Stimulated activated CD4-positive, alpha-beta T cell treated with anti-CD3 and anti-CD28 coated beads, Interleukin-1b, Interleukin-23, amount 100 ng/mL, for 1 hour (primary cell): ENCODE results near the gene MRPS24.
"Not testable (repeated sequence)": the region's sequence is repeated elsewhere in the genome, so short reads cannot be mapped to it uniquely, and the experiment has no call there.

Source experiments
- DNase-seq, 2 donors: peaks; one replicate each; pipeline ENCODE4 v3.0.0-alpha.2; 2020; ENCODE audit warnings: low read depth in 2 of 2

MRPS24 gene

DNA sequence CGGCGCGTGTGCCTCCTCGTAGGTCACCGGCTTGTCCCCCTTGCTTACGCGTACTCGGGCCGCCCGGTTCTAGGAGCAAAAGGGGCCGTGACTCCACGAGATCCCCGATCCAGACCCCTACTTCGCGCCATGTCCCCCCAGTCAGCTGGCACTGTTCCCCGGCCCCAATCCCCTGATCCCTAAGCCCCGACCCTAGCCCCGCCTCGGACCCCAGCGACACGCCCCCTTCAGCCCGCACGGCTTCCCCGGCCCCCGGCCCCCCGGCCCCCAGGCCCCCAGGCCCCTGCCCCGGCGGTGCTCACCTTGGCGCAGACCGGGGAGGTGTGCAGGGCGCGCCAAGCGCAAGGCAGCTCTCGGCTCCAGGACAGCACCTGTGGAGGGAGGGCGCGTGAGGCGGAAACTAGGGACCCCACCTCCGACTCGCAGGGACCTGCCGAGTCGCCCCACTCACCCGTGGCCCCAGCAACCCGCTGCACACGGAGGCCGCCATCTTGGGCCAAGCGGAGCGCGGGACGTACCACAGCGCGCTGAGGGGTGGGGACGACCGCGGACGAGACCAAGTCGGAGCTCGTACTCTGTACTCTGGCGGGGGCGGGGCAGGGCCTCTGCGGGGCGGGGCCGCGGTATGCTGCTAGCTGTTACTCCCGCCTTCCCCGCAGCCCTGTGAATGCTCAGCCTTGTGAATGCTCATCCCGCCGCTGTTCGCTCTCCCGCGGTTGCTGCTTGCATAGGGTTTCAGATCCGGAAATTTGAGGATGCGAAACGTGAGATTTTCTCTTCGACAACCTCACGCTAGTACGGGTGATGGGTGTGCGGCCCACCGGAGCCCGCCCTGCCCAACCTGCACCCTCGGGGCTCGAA lies at the start of gene MRPS24:
MRPS24 (minus strand) TSS at position 512 of the 861 bp plus-strand sequence; CDS start at position 490, 22 bp downstream.
- DNase-seq: peak; percentile 90 to 92

DNA sequence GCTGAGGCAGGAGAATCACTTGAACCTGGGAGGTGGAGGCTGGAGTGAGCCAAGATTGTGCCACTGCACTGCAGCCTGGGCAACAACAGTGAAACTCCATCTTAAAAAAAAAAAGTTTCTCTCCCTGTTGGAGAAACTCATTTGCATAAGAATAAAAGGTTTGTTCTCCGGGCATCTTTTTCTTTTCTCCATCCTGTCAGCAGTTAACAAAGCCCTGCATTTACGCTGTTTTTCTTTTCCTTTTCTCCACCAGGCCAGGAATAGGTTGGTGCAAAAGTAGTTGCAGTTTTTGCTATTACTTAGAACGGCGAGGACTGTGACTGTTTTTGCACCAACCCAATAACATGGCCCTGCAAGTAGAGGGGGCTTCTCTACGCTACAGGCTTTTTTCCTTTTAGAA lies 46.6 kb upstream of the MRPS24 start:
- DNase-seq: no peak

DNA sequence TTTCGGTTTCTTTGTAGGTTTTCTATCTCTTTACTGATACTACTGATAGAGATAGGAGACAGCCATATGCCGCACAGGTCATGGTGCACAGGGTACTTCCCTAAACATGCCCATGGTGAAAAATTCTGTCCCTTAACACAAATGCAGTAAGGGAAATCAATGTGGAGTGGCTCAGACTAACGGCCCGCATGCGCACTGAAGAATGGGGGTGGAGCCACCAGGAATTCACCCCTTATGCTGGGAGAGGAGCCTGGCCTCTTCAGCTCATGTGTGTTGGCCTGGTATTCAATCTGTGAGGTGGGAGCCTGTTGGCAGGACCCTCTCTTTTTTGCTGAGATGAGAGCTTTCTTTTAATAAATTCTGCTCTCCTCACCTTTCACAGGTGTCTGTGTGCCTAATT lies 45.5 kb upstream of the MRPS24 start:
- DNase-seq: no peak

DNA sequence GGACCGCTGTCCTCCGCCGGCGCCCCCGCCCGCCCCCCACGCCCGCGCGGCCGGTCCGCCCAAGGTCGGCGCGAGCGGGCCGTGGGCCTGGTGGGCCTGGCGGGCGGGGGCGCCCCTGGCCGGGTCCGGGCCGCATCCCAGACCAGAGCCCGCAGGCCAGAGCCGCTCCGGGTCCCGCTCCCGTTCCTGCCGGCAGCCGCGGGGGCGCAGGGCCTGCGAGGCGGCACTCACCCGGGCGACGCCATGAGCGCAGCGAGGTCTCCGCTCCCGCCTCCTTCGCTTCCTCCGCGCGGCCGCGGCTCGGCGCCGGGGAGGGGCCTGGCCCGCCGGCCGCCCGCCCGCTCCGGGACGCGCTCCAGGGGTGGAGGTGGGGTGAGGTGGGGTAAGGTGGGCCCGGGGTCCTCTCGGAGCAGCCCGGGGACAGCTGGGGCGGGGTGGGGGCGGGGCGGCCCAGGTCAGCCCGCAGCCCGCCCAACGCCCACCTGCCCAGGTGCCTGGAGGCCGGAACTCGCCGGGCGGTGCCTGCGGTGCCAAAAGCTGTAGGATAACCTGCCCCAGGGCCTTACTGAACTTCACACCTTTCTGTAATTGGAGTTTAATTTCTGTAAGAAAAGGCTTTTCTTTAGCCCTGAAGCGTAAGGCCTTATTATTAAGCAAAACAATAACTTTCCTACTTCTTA lies 37.2 kb upstream of the MRPS24 start, which contains the start of gene URGCP:
URGCP (minus strand) TSS at position 266 of the 680 bp plus-strand sequence; CDS start at position 245, 21 bp downstream.
- DNase-seq: peak in 1 of 2 donors; percentile 28

DNA sequence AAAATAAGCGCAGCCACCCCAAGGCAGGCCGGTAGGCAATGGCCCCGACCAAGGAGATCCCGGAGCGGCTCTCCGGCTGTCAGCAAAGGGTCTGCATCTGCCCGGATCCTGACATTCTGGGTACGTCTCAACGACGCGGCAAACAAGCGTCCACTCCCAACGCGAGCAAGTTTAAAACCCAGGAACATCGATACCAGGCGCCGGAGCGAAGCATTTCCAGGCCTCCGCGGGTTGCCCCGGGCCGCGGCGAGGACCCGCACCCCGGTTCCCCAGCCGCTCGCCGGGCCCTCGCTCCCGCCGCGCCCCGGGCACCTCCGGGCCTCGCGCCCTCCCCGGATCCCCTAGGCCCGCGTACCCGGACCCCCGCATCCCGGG lies 36.6 kb upstream of the MRPS24 start:
- no peak for DNase-seq

DNA sequence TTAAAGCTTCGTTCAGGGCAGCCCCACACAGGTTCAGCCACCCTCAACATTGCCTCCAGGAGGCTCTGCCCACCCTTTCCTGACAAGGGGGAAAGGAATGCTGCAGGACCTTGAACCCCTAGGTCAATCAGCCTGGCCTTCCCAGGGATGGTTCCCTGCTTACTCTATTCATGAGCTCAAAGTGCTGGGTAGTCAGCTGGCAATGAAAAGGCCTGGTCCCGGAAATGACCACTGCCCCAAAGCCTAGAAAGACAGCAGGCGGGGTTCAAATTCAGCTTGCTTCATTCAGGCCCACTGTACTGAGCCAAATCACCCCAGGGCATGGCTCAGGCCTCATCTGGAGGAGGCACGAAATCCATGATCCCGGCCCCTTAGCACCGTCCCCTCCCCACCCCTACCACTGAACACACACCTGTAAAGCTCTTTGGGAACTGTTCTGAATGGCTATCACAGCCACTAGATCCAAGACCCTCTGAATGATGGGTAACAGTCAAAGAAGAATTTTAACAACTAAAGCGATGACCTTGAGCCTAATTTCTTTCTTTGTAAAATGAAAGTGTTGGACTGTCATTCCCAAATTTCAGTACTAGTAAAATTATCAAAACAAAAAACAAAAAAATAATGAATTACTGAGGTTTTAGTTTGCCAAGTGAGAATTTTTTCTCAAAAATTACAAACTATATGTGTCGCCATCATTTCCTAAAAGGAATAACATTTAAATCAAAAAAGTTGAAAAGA lies 36.1 kb upstream of the MRPS24 start:
- no peak for DNase-seq

DNA sequence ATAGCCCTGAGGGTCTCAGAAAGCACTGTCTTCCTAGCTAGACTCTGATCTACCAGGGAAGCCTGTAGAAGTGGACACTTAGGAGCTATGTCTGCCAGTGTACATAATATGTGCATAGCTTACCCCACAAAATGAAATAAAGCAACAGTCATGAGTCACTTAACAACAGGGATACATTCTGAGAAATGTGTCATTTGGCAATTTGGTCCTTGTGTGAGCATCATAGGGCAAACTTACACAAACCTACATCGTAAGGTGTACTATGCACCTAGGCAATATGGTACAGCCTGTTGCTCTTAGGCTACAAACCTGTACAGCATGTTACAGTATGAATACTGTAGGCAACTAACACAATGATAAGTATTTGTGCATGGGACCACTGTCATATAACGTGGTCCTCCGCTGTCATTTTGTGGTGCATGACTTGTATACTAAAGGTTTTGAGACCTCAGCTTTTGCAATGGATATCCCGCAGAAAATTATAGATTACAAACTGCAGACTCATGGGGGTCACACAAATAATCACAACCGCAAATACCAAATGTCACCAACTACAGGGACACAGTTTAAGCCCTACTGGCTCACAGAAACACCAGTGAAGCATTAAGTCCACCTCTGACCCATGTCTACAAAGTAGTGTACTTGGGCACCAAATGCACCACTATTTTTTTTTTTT lies 35.4 kb upstream of the MRPS24 start:
- no peak for DNase-seq

DNA sequence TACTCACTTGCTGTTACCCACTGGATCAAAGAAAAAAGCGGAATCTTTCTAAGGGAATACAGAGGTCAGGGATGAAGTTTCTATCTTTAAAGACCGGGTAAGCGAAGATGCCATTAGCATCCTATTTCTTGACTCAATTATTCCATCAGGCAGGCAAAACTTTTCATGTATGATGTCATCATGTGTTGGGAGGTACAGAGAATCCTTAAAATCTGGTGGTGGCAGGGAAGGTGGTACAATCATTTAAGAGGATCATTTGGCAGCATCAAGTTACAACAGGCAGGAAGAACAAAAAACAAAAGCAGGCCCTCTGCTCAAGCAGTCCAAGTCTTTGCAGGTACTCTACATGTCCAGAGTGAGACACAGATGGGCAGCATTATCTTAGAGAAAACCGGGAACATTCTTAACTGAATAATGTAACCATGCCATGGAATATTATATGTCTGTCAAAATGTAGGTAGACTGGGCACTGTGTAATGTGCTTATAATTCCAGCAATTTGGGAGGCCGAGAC lies 33.3 kb upstream of the MRPS24 start:
- no peak for DNase-seq

DNA sequence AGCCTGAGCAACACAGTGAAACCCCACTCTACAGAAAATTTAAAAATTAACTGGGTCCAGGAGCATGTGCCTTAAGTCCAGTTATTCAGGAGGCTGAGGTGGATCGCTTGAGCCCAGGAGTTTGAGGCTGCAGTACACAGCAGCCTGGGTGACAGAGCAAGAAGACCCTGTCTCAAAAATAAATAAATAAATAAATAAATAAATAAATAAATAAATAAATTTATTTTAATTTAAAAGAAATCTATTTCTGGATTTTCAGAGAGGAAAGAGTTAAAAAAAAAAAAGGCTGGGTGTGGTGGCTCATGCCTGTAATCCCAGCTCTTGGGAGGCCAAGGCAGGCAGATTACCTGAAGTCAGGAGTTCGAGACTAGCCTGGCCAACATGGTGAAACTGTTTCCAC lies 29.3 kb upstream of the MRPS24 start:
- DNase-seq: not testable (repeated sequence)

DNA sequence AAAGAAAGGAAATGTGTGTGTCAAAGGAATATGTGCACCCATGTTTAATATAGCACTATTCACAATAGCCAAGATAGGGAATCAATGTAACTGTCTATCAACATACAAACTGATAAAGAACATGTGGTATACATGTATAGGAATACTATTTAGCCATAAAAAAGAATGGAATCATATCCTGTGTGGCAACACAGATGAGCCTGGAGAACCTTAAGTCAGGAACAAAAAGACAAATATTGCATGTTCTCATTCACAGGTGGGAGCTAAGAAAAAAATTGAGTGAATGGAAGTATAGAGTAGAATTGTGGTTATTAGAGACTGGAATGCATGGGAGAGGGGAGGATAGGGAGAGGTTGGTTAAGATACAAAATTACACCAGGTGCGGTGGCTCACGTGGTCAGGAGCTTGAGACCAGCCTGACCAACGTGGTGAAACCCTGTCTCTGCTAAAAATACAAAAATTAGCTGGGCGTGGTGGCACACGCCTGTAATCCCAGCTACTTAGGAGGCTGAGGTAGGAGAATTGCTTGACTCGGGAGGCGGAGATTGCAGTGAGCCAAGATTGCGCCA lies 26.6 kb upstream of the MRPS24 start:
- no peak for DNase-seq

DNA sequence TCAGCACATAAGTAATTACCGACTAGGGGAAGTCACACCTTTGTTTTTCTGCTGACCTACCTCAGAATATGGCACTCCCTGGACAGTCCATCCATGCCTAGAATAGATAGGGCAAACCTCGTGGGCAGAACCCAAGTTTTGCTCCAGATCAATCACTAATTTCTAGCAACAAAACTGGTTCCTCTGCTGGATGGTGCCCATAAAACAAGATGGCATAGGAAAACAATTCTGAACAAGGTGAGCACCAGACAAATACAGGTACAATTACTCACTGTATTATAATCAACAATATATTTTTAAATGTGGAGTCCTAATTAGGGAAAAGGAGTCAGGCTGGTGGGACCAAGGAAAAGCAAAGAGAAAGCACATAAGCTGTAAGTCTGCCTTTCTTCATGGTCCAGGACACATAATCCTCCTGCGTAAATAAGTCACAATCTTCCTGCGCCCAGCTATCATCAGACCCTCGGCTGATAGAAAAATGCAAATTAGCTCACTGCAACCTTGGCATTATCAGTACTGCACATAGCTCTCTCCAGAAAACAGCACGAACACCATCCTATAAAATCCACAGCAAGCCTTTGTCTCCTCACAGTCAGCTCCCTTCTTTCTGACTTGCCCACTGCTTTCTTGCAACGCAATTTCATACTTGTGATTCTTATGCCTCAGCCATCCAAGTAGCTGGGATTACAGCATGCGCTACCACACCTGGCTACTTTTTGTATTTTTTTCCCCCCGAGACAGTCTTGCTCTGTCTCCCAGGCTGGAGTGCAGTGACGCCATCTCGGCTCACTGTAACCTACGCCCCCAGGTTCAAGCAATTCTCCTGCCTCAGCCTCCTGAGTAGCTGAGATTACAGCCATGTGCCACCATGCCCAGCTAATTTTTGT lies 22.0 kb upstream of the MRPS24 start:
- DNase-seq: no peak

DNA sequence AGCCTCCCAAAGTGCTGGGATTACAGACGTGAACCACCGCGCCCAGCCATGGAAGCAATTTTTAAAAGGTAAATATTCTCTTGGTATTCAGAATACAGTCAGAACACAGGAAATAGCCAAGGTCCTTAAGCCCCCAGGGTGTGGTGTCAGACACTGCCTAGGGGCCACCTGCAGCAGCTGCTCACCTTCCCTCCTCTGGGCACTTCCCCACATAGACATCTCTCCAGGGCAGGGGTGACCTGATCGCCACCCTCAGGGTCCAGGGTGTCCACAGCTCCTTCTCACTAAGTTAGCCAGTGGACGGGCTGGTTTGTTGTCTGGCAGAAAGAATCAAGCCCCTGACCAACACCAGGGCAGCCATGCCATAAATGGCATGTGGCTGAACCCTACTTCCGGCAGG lies 21.2 kb upstream of the MRPS24 start:
- DNase-seq: no peak

DNA sequence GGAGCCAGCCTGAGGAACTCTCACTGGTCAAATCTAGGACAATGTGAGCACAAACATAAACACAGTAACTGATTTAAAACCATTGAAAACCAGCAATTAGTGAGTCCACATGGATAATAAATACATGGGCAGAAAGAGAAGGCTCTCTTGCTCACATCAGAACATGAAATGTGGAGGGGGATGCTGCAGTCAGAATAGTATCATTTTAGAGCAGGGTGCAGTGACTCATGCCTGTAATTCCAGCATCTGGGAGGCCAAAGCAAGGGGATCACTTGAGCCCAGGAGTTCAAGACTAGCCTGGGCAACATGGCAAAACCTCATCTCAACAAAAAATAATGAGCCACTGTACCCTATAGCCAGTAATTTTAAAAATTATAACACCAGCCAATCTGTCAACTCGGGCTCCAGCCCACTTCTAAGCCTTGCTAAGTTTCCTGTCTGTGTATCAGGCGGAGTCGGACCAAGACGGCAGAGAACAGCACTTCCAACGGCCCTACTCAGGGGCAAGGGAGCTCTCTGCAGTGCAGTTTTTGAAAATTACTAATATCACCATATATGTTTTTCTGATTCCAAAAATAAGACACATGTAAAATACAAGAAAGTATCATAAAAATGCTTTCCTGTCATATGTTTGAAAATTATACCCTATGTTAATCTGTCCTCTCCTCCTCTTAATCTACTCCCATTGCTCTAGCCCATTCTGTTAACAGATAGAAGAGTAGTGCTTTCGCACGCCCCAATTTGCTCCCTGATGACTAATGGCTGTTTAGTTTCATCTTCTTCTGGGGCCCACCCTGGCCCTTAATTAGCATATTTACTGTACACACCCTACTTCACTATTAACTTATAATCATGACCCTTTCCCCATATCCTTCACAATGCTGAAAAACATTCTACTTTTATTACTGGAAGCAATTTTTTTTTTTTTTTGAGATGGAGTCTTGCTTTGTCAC lies 20.0 kb upstream of the MRPS24 start:
- no peak for DNase-seq

DNA sequence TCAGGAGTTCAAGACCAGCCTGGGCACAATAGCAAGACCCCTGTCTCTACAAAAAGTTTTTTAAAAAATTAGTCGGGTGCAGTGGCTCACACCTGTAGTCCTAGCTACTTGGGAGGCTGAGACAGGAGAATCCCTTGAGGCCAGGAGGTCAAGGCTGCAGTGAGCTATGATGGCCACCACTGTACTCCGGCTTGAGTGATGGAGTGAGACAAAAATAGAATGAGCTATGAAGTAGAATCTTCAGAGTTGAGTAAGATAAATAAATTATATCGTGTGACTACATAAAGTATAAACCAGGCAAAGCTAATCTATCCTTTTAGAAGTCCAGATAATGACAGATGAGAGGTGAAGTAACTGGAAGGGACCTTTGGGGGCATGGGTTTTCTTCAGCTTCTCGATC lies 15.3 kb upstream of the MRPS24 start:
- DNase-seq: no peak

DNA sequence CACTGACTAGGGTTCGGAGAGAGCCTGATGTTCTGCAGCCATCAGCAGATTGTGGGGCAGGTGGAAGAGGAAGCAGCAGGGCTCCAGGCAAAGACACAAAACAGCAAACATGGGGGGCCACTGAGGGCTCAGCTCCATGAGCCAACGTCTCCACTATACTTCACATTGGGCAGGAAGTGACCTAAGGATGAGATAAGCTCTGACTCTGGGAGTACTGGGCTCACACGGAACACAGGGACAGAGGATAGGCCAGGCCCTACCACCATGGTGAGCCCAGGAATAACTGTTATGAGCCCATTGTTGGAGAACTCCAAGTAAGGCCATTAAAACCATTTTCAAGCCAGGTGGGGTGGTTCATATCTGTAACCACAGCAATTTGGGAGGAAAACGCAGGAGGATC lies 14.9 kb upstream of the MRPS24 start:
- DNase-seq: no peak

DNA sequence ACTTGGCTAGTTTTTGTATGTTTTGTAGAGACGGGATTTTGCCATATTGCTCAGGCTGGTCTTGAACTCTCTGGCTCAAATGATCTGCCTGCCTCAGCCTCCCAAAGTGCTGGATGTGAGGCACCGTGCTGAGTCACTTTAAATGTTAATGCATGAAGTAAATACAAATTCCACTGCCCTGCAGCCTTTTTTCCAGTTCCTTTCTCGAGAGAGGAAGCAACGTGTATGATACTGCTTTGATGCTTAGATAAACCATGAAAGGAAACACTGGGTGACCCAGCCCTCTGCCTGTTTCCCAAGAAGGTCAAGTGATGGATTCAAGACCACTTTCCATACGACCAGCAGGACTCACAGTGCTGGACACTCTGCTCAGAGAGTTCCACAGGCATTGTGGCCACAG lies 11.3 kb upstream of the MRPS24 start:
- DNase-seq: no peak

DNA sequence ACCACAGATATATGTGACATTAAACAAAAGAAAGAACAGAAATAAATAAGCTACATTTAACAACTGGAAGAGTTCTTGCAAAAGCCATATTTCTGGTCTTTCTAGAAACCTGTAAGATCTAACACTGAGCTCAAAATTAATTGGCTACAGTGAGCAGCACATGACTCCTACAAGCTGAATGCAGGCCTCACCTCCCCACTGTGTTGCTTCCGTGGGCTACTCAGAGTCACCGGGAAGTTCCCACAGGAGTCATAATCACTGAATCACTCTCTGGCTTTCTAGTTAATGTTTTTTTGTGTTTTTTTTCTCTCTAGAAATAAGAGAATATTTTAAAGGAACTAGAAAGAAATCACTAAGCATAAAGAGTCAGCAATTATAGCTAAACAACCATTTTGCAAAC lies 10.2 kb upstream of the MRPS24 start:
- no peak for DNase-seq

DNA sequence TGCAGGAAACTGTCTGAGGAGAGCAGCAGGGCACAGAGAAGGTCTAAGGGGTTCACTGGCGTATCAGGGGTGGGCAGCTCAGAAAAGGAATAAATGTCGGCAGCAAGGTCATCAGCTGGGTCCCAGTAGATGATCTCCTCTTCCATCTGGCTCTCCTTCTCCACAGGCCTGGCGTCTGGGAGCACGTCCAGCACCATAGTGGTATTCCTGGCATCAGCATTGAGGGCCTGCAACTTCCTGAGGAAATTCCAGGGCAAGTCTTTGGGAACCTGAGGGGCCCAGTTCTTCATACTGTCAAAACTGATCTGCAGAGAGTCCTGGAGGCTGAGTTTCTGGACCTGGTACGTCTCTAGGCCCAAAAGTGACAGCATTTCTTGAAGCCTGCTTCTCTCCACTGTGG lies 9.6 kb upstream of the MRPS24 start:
- DNase-seq: no peak
